SK-N-SH treated with all-trans-retinoic acid at 6 μM for 48 hours (cell line): ENCODE measurements around the gene SLC15A1.

Experiments used
- ARNTL ChIP-seq: fragments of 450-650 bp; formaldehyde crosslinking; IDR thresholded peaks from 2 replicates; pipeline ENCODE4 v1.5.0; 2020; ENCODE audit warnings: low read depth, mild to moderate bottlenecking, moderate library complexity, borderline replicate concordance
- ESRRG ChIP-seq: fragments of 250-450 bp; sonication (Bioruptor Pico); IDR thresholded peaks from 2 replicates; pipeline ENCODE4 v1.6.1; 2021; ENCODE audit warnings: mild to moderate bottlenecking
- OSR1 ChIP-seq: fragments of 250-450 bp; sonication (Bioruptor Pico); IDR thresholded peaks from 2 replicates; pipeline ENCODE4 v1.8.0; 2022; ENCODE audit warnings: moderate library complexity, mild to moderate bottlenecking, inconsistent platforms
- PPARA ChIP-seq: fragments of 250-450 bp; sonication (Bioruptor Pico); IDR thresholded peaks from 2 replicates; pipeline ENCODE4 v1.5.0; 2020; ENCODE audit warnings: mild to moderate bottlenecking, borderline replicate concordance
- RARB ChIP-seq: fragments of 250-450 bp; sonication (Bioruptor Pico); IDR thresholded peaks from 2 replicates; pipeline ENCODE4 v1.8.0; 2021; ENCODE audit warnings: mild to moderate bottlenecking, moderate library complexity
- ZFP3 ChIP-seq: fragments of 250-450 bp; sonication (Bioruptor Pico); IDR thresholded peaks from 2 replicates; pipeline ENCODE4 v1.5.0; 2020; ENCODE audit warnings: mild to moderate bottlenecking, moderate library complexity
- ZFP30 ChIP-seq: fragments of 450-650 bp; formaldehyde crosslinking; IDR thresholded peaks from 2 replicates; pipeline ENCODE4 v1.5.0; 2022; ENCODE audit warnings: mild to moderate bottlenecking, moderate library complexity
- ZNF70 ChIP-seq: fragments of 450-650 bp; formaldehyde crosslinking; IDR thresholded peaks from 2 replicates; pipeline ENCODE4 v1.5.0; 2020; ENCODE audit warnings: mild to moderate bottlenecking, moderate library complexity
- ZNF8 ChIP-seq: fragments of 450-650 bp; formaldehyde crosslinking; IDR thresholded peaks from 2 replicates; pipeline ENCODE4 v1.5.0; 2020; ENCODE audit warnings: mild to moderate bottlenecking, moderate library complexity
- TF ChIP-seq, protein P1 (sequence below): fragments of 250-450 bp; sonication (Bioruptor Pico); IDR thresholded peaks from 2 replicates; pipeline ENCODE4 v1.5.1; 2021; ENCODE audit warnings: mild to moderate bottlenecking, moderate library complexity
- TF ChIP-seq, protein P2 (sequence below): fragments of 250-450 bp; sonication (Bioruptor Pico); IDR thresholded peaks from 2 replicates; pipeline ENCODE4 v1.5.0; 2020; ENCODE audit warnings: mild to moderate bottlenecking, moderate library complexity
- TF ChIP-seq, protein P3 (sequence below): fragments of 250-450 bp; sonication (Bioruptor Pico); IDR thresholded peaks from 2 replicates; pipeline ENCODE4 v1.8.0; 2020; ENCODE audit warnings: mild to moderate bottlenecking, moderate library complexity, borderline replicate concordance

DNA sequence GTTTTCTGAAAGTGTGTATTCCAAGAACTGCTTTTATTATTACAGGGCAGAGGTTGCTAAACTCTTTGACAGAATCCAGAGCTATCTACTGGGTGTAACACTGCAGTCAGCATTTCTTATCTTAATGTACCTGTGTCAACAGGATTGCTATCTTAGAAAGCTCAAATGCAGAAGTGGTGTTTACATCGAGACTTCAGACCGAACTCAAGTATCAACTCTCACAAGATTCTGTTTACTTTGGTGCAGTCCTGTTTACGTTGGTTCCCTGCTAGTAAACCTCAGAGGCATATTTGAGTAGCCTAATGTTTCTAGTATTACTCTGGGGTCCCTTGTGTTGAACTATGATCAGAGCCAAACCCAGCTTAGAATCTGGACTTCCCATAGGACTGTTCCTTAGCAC, 20.5 kb downstream of the SLC15A1 start:
- no peak for TF ChIP-seq ARNTL (CRISPR knock-in tag)
- no peak for TF ChIP-seq ZFP30 (CRISPR knock-in tag)
- TF ChIP-seq RARB (CRISPR knock-in tag) = no peak
- TF ChIP-seq, protein P1, sequence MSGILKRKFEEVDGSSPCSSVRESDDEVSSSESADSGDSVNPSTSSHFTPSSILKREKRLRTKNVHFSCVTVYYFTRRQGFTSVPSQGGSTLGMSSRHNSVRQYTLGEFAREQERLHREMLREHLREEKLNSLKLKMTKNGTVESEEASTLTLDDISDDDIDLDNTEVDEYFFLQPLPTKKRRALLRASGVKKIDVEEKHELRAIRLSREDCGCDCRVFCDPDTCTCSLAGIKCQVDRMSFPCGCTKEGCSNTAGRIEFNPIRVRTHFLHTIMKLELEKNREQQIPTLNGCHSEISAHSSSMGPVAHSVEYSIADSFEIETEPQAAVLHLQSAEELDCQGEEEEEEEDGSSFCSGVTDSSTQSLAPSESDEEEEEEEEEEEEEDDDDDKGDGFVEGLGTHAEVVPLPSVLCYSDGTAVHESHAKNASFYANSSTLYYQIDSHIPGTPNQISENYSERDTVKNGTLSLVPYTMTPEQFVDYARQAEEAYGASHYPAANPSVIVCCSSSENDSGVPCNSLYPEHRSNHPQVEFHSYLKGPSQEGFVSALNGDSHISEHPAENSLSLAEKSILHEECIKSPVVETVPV = no peak
- TF ChIP-seq, protein P2, sequence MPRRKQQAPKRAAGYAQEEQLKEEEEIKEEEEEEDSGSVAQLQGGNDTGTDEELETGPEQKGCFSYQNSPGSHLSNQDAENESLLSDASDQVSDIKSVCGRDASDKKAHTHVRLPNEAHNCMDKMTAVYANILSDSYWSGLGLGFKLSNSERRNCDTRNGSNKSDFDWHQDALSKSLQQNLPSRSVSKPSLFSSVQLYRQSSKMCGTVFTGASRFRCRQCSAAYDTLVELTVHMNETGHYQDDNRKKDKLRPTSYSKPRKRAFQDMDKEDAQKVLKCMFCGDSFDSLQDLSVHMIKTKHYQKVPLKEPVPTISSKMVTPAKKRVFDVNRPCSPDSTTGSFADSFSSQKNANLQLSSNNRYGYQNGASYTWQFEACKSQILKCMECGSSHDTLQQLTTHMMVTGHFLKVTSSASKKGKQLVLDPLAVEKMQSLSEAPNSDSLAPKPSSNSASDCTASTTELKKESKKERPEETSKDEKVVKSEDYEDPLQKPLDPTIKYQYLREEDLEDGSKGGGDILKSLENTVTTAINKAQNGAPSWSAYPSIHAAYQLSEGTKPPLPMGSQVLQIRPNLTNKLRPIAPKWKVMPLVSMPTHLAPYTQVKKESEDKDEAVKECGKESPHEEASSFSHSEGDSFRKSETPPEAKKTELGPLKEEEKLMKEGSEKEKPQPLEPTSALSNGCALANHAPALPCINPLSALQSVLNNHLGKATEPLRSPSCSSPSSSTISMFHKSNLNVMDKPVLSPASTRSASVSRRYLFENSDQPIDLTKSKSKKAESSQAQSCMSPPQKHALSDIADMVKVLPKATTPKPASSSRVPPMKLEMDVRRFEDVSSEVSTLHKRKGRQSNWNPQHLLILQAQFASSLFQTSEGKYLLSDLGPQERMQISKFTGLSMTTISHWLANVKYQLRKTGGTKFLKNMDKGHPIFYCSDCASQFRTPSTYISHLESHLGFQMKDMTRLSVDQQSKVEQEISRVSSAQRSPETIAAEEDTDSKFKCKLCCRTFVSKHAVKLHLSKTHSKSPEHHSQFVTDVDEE (CRISPR knock-in tag) = no peak
- no peak for TF ChIP-seq ZNF8 (CRISPR knock-in tag)
- no peak for TF ChIP-seq PPARA
- no peak for TF ChIP-seq ZNF70 (CRISPR knock-in tag)
- TF ChIP-seq ZFP3 = no peak
- TF ChIP-seq OSR1 = no peak
- no peak for TF ChIP-seq ESRRG
- TF ChIP-seq, protein P3, sequence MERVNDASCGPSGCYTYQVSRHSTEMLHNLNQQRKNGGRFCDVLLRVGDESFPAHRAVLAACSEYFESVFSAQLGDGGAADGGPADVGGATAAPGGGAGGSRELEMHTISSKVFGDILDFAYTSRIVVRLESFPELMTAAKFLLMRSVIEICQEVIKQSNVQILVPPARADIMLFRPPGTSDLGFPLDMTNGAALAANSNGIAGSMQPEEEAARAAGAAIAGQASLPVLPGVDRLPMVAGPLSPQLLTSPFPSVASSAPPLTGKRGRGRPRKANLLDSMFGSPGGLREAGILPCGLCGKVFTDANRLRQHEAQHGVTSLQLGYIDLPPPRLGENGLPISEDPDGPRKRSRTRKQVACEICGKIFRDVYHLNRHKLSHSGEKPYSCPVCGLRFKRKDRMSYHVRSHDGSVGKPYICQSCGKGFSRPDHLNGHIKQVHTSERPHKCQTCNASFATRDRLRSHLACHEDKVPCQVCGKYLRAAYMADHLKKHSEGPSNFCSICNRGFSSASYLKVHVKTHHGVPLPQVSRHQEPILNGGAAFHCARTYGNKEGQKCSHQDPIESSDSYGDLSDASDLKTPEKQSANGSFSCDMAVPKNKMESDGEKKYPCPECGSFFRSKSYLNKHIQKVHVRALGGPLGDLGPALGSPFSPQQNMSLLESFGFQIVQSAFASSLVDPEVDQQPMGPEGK (CRISPR knock-in tag) = no peak
